Thyroid gland (tissue), 4 donors: ENCODE measurements around the gene LONRF3.

Experiments
- POLR2A ChIP-seq, 2 donors: fragments of 450-650 bp; IDR thresholded peaks; one replicate each; pipeline ENCODE4 v1.6.1; 2017; ENCODE audit warnings: antibody characterized with exemption in 2 of 2, mild to moderate bottlenecking in 2 of 2, moderate library complexity in 1 of 2
- TF ChIP-seq, protein P1 (sequence below), 6 experiments: fragments of 200-600 bp in 3 of 6; fragments of 450-650 bp in 3 of 6; sonication (generic) in 3 of 6; IDR thresholded peaks; one replicate each; pipeline ENCODE4 v1.5.1; 2016 to 2019; ENCODE audit warnings: antibody characterized with exemption in 6 of 6, mild to moderate bottlenecking in 2 of 6, inconsistent platforms in 1 of 6, moderate library complexity in 1 of 6

DNA sequence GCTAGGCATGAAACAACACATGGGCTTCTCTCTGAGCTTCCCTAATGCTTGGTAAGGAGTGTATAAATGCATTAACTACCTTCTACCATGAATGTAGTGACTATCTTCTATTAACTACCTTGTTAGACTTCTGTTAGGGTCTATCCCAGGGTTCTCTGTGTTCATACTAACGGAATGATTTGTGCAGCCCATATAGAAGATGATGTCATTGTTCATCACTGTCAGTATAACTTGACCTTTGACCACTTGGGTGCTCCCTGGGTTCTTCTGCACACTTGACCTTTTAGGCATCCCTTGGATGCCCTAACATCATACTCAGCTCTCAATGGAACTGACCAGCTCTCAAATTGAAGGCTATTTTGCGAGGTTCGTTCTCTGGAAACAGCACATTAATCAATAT lies 67.6 kb downstream of the LONRF3 start:
- TF ChIP-seq POLR2A (IDR thresholded peaks at IDR 0.05), result no peak
- TF ChIP-seq, protein P1, sequence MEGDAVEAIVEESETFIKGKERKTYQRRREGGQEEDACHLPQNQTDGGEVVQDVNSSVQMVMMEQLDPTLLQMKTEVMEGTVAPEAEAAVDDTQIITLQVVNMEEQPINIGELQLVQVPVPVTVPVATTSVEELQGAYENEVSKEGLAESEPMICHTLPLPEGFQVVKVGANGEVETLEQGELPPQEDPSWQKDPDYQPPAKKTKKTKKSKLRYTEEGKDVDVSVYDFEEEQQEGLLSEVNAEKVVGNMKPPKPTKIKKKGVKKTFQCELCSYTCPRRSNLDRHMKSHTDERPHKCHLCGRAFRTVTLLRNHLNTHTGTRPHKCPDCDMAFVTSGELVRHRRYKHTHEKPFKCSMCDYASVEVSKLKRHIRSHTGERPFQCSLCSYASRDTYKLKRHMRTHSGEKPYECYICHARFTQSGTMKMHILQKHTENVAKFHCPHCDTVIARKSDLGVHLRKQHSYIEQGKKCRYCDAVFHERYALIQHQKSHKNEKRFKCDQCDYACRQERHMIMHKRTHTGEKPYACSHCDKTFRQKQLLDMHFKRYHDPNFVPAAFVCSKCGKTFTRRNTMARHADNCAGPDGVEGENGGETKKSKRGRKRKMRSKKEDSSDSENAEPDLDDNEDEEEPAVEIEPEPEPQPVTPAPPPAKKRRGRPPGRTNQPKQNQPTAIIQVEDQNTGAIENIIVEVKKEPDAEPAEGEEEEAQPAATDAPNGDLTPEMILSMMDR (IDR thresholded peaks at IDR 0.05), result no peak
